Retinal pigment epithelial cell (primary cell): ENCODE measurements around the gene ATP10A.
"Not testable (repeated sequence)": the region's sequence is repeated elsewhere in the genome, so short reads cannot be mapped to it uniquely, and the experiment has no call there.

Source experiments
- DNase-seq: peaks from one replicate; pipeline ENCODE4 v3.0.0-alpha.2; 2010; ENCODE audit warnings: low read depth
- H3K4me3 ChIP-seq: 2 replicates; pipeline ENCODE4 v1.5.1; 2011; ENCODE audit warnings: mild to moderate bottlenecking, low read length, control low read depth, moderate library complexity
- CTCF ChIP-seq: conservative IDR thresholded peaks from 2 replicates; pipeline ENCODE4 v1.5.1; 2011; ENCODE audit warnings: low read depth, low read length, control low read depth, inconsistent platforms

Gene ATP10A

GRCh38 chr15:25640381-25640780 is 222.7 kb downstream of the ATP10A start:
- no peak for TF ChIP-seq CTCF
- H3K4me3 ChIP-seq = no peak overlapping the region
- DNase-seq = no peak

- H3K4me3 ChIP-seq, DNase-seq: not testable (repeated sequence)
Measured at GRCh38 chr15:25636486-25636885, 226.6 kb downstream of the ATP10A start.

- no peak overlapping the region for H3K4me3 ChIP-seq
- DNase-seq = no peak
- no peak for TF ChIP-seq CTCF
Measured at GRCh38 chr15:25635191-25635590, 227.9 kb downstream of the ATP10A start.

GRCh38 chr15:25633862-25634261 is 229.3 kb downstream of the ATP10A start:
- no peak overlapping the region for H3K4me3 ChIP-seq
- DNase-seq = no peak
- no peak for TF ChIP-seq CTCF

GRCh38 chr15:25631971-25632370 is 231.2 kb downstream of the ATP10A start:
- no peak for TF ChIP-seq CTCF
- no peak overlapping the region for H3K4me3 ChIP-seq
- DNase-seq = no peak
